Activated naive CD4-positive, alpha-beta T cell treated with anti-CD3 and anti-CD28 coated beads, Interleukin-2, amount 50 U/mL, for 24 hours (primary cell): ENCODE measurements around the gene GAB2.

Experiments used
- H3K27ac Mint-ChIP-seq: one replicate; pipeline ENCODE4 v1.8.0; 2021; ENCODE audit warnings: mild to moderate bottlenecking, mixed read lengths
- H3K27me3 Mint-ChIP-seq: one replicate; pipeline ENCODE4 v1.8.0; 2021; ENCODE audit warnings: mixed read lengths
- H3K36me3 Mint-ChIP-seq: one replicate; pipeline ENCODE4 v1.8.0; 2021; ENCODE audit warnings: mixed read lengths
- H3K4me1 Mint-ChIP-seq: one replicate; pipeline ENCODE4 v1.8.0; 2021; ENCODE audit warnings: mixed read lengths
- H3K4me3 Mint-ChIP-seq: one replicate; pipeline ENCODE4 v1.8.0; 2021; ENCODE audit warnings: mild to moderate bottlenecking, mixed read lengths
- H3K9me3 Mint-ChIP-seq: one replicate; pipeline ENCODE4 v1.8.0; 2021; ENCODE audit warnings: mixed read lengths

The GAB2 gene

DNA sequence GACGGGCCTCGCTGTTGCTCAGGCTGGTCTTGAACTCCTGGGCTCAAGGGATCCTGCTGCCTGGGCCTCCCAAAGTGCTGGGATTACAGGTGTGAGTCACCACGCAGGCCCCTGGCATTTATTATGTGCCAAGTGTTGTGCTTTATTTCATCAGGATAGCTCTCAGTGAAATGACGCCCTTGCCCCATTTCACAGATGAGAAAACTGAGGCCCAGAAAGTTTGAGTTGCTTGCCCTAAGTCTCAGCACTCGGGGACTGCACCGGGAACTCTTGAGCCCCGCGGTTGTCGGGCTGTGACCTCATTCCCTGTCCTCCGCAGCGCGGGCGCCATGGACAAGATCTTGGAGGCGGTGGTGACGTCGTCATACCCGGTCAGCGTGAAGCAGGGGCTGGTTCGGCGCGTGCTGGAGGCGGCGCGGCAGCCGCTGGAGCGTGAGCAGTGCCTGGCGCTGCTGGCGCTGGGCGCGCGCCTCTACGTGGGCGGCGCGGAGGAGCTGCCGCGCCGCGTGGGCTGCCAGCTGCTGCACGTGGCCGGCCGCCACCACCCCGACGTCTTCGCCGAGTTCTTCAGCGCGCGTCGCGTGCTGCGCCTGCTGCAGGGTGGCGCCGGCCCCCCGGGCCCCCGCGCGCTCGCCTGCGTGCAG is 221.6 kb downstream of the GAB2 start:
- H3K36me3 Mint-ChIP-seq = peaks cover 3% of the 10 kb centered on the region
- H3K4me1 Mint-ChIP-seq = peaks cover 57% of the 10 kb centered on the region
- H3K9me3 Mint-ChIP-seq = no peaks in the 10 kb centered on the region
- H3K27ac Mint-ChIP-seq = no peak overlapping the region
- no peak overlapping the region for H3K4me3 Mint-ChIP-seq
- no peaks in the 10 kb centered on the region for H3K27me3 Mint-ChIP-seq

DNA sequence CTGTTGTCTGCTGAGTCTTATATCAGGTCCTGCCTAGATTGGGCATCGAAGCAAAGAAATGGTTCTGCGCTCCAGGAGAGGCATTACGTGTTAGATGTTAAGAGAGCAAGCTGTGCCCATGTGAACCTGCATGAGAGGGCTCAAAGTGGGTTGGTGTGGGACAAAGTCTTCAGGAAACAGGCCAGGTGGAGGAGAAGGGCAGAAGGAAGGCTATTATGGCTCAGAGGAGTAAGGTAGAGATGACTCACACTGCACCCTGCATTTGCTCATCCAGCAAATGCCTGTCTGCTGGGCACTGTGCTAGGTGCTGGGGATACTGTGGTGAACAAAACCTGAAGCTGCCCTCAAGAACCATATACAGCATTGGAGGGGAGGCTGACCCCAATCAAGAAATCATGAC is 223.1 kb downstream of the GAB2 start:
- Mint-ChIP-seq H3K4me1 (peaks cover 62% of the 10 kb centered on the region), H3K9me3 (no peaks in the 10 kb centered on the region), H3K27ac (no peak overlapping the region), H3K27me3 (no peaks in the 10 kb centered on the region), H3K4me3 (no peak overlapping the region), H3K36me3 (peaks cover 3% of the 10 kb centered on the region)

DNA sequence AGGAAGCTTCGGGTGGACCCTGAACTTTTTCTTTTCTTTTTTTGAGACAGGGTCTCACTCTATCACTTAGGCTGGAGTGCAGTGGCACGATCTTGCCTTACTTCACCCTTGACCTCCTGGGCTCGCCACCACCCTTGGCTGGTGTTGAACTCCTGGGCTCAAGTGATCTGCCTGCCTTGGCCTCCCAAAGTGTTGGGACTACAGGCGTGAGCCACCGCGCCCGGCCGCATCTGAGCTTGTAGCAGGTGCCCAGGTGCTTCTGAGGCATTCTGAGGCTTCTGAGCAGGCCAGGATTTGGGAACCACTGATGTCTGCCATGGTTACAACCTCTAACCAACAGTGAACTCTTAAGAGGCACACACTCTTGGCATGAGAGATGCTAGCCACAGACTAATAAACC is 223.8 kb downstream of the GAB2 start:
- Mint-ChIP-seq H3K9me3 (no peaks in the 10 kb centered on the region), H3K27ac (no peak overlapping the region), H3K27me3 (no peaks in the 10 kb centered on the region), H3K4me1 (peaks cover 62% of the 10 kb centered on the region), H3K36me3 (peaks cover 3% of the 10 kb centered on the region), H3K4me3 (no peak overlapping the region)

DNA sequence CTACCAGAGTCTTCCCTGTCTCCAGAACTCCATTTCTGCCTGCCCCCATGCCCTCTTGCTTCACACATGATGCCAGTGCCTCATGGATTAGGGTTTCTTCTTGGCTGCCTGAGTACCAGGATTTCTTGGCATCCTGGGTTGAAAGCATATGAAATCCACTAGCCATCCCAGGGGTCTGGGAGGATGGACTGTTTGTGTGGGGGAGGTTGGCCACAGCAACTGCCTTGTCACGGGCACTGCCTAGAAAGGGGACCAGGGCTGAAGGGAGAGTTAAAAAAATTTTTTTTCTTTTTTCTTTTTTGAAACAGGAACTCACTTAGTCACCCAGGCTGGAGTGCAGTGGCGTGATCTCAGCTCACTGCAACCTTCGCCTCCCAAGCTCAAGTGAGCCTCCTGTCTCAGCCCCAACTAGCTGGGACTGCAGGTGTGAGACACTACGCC is 224.7 kb downstream of the GAB2 start:
- Mint-ChIP-seq H3K27me3 (no peaks in the 10 kb centered on the region), H3K9me3 (no peaks in the 10 kb centered on the region), H3K36me3 (peaks cover 3% of the 10 kb centered on the region), H3K27ac (no peak overlapping the region), H3K4me1 (peaks cover 59% of the 10 kb centered on the region), H3K4me3 (no peak overlapping the region)

DNA sequence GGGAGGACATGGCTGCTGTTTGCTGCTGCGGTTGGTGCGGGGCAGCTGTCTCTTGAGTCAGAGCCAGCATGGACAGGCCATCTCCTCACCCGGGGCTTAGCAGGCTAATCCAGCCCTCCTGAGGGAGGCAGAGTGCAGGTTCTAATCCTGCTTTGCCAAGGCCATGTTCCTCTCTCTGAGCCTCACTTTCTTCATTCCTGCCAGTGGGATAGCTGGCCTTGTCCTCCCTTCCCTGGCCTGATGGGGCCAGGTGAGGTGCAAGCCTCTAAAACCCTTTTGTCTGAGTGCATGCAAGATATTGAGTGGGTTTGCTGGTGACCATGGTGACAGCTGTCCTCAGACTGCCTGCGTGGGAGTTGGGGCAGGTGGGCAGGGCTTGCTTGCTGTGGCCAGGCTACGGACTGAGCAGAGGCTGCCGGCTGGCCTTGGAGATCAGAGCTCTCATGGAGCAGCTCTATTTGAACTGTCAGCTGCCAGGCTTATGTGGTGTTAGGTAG is 225.3 kb downstream of the GAB2 start:
- peaks cover 63% of the 10 kb centered on the region for H3K4me1 Mint-ChIP-seq
- H3K4me3 Mint-ChIP-seq = no peak overlapping the region
- H3K36me3 Mint-ChIP-seq = peaks cover 2% of the 10 kb centered on the region
- H3K9me3 Mint-ChIP-seq = no peaks in the 10 kb centered on the region
- H3K27me3 Mint-ChIP-seq = no peaks in the 10 kb centered on the region
- H3K27ac Mint-ChIP-seq = no peak overlapping the region

DNA sequence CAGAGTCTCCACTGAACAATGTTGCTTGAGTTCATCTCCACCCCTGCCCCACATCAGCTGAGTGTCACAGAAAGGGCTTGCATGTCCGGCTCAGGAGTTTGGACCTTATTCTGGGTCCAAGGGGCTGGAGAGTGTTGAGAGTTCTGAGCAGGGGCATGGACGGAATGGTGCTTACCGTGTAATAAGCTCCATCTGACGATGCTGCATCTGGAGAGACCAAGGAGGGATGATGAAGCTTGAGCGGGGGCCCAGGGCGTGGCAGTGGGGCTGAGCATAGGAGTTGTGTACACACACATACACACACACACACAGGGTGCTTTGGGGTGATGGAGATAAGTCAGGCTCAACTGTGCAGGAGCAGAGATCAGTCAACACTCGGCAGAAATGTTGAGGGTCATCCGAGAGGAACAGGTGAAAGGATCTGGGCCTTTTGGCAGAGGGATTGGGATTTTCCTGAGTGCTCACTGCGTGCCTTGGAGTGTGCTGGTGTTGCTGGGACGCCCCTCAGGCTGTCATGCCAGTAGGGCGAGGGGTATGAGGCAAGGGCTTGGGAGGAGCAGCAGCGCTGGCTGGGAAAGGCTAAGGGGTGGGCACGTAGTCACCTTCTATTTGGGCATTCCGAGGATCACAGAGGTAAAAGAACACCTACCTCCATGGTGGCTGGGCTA is 226.6 kb downstream of the GAB2 start:
- H3K4me1 Mint-ChIP-seq = peaks cover 74% of the 10 kb centered on the region
- H3K9me3 Mint-ChIP-seq = no peaks in the 10 kb centered on the region
- H3K27ac Mint-ChIP-seq = no peak overlapping the region
- no peak overlapping the region for H3K4me3 Mint-ChIP-seq
- H3K36me3 Mint-ChIP-seq = no peaks in the 10 kb centered on the region
- no peaks in the 10 kb centered on the region for H3K27me3 Mint-ChIP-seq

DNA sequence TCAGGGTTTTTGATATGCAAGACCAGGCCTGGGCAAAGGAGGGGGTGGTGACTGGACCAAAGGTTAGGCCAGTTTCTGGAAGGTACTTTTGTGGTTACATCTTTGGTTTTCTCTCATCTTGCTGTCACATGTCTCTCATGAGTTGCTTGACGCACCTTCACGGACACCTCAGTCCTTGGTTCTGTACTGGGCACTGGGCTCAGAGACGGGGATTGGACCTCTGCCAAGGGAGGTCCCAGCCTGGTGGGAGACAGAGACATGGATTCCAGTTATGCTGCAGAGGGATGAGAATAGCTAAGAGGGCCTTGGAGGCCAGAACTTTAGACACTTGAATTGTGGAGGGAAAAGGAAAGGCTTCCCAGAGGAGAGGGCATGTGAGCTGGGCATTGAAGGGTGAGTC is 227.2 kb downstream of the GAB2 start:
- peaks cover 77% of the 10 kb centered on the region for H3K4me1 Mint-ChIP-seq
- H3K27me3 Mint-ChIP-seq = no peaks in the 10 kb centered on the region
- H3K9me3 Mint-ChIP-seq = no peaks in the 10 kb centered on the region
- H3K4me3 Mint-ChIP-seq = peak overlapping the region; percentile 26
- no peaks in the 10 kb centered on the region for H3K36me3 Mint-ChIP-seq
- H3K27ac Mint-ChIP-seq = peak overlapping the region; percentile 32

DNA sequence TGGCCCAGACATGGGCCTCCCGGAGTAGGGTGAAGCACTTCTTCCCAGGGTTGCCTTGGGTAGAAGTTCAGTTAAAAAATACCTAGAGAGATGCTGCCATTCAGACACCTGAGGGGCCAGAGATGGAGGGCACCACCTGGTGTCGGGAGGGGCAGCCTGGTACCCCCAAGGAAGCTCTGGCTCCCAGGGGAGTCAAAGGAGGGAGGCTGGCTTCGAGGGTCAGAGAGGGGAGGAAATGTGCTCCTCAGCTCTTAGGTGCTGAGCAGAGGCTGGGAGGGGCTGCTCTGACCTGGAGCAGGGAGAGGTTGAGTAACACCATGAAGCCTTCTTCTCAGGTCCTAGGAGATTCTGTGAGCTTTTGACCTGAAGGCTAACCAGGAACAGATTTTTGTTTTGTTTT is 227.8 kb downstream of the GAB2 start:
- H3K27ac Mint-ChIP-seq = peak overlapping the region; percentile 69
- peaks cover 72% of the 10 kb centered on the region for H3K4me1 Mint-ChIP-seq
- no peaks in the 10 kb centered on the region for H3K9me3 Mint-ChIP-seq
- no peaks in the 10 kb centered on the region for H3K36me3 Mint-ChIP-seq
- H3K4me3 Mint-ChIP-seq = peak overlapping the region; percentile 99
- H3K27me3 Mint-ChIP-seq = no peaks in the 10 kb centered on the region

DNA sequence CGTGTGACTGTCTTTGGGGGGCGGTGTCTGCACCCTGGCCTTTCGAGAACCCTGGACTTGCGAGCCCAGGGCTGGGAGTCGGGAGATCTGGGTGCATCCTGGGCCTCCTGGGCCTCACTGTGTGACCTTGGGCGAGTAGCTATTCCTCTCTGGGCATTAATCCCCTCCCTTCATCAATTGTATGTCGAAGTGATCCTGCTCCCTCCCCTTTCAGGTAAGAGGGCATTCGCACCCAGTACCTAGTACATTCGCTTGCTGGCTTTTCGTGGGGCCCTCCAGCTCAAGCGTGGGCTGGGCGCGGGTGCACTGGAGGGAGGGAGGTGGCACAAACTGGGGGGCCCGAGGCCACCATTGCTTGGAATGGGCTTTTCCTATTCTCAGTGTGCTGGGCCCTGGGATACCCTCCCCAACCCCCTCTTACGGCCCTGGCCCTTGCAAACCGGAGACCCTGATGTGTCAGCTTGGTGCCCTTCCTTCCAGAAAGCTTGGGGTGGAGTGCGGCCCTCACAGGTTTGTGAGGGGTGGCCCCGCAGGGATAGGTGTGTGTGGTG is 228.4 kb downstream of the GAB2 start:
- H3K4me1 Mint-ChIP-seq = peaks cover 66% of the 10 kb centered on the region

DNA sequence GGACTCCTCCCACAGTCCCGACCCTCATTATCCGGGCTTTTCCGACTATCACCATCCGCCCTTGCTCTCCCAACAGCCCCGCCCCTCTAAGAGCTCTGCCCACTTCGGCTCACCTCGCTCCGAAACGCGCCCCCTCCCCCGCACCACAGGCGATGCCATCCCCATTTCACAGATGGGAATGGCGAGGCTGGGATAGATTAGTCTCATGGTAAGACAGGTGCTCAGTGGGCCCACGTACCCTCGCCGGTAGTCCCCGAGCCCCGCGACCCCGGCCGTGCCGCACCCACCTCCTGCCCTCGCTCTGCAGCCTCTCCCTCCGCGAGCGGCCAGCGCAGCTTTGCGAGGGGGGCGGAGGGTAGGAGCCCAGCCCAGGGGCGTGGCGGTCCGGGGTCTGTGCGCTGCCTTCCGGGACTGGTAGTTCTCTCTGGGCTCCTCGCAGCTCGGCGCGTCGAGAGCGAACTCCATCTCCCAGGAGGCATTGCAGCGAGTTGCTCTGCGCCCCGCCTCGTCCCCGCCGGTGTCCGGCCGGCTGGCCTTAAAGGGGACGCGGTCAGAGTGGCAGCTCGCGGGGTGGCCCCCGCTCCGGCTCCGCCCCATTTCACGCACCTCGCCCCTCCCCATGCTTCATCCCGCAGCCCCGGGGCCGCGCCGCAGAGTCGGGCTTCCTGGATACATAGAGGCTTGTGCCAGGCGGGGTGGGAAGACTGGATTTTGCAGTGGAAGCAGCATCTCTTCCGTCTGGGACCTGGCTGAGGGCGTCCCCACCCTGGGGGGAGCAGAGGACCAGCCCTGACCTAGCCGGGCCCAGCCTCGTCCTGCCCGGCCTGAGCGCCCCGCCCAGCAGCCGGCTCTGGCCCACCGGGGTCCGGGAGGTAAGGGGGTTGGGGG is 229.1 kb downstream of the GAB2 start, which contains the start of the genes KCTD21 and USP35:
TSS of gene KCTD21 (minus strand) at position 341 of the 888 bp plus-strand sequence. CDS start 14,072 bp downstream, outside the sequence.
TSS of gene USP35 (plus strand) at position 634 of the 888 bp plus-strand sequence. CDS start 7,327 bp downstream, outside the sequence.
- Mint-ChIP-seq H3K36me3 (no peaks in the 10 kb centered on the region), H3K9me3 (no peaks in the 10 kb centered on the region), H3K4me3 (peak within 1 kb of the TSS; percentile 99), H3K27me3 (no peaks in the 10 kb centered on the region), H3K27ac (peak within 1 kb of the TSS; percentile 98), H3K4me1 (peaks cover 59% of the 10 kb centered on the region)

More for the DNA sequence above, 228.4 kb downstream of the GAB2 start:
- no peaks in the 10 kb centered on the region for H3K27me3 Mint-ChIP-seq
- peak overlapping the region; percentile 23 for H3K27ac Mint-ChIP-seq
- H3K36me3 Mint-ChIP-seq = no peaks in the 10 kb centered on the region
- no peaks in the 10 kb centered on the region for H3K9me3 Mint-ChIP-seq
- peak overlapping the region; percentile 99 for H3K4me3 Mint-ChIP-seq

DNA sequence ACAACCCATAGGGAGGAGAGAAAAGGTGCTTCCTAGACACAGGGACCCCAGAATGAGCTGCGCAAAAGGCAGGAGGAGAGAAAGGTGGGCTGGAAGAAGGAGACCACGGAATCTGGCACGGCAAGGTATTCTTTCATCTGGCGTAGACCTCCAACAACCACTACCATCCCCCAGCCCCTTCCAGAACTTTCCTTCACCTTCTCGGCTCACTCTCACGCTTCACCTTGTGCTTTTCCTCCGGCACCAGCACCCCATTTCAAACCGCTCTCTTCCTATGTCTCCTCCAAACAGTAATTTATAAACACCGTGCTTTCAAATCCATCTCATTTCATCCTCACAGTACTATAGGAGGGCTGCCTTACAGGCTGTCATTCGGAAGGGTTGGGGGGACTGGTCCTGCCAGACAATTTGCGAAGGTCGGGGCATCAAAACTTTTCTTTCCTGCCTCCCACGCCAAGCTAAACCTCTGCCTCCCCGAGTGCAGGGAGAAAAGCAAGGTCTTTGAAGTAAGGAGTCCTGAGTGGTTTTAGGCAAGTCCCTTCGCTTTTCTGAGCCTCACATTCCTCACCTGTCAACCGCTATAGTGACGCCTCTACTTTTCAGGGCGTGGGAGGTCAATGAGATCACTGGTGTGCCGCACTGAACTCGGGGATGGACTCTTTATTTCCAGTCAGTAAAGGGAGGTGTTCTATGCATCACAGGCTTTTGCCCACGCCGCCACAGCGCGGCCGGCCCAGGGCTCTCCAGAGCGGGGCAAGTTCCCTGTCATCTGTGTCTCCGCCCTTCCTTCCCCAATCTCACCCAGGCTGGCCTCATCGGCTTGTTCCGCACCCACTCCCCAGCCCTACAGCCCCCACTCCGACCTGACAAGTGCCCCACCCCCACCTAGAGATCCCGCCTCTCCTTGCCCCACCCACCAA is 230.0 kb downstream of the GAB2 start:
- Mint-ChIP-seq H3K9me3 (no peaks in the 10 kb centered on the region), H3K4me1 (peaks cover 49% of the 10 kb centered on the region), H3K27ac (peak overlapping the region; percentile 98), H3K36me3 (peaks cover 4% of the 10 kb centered on the region), H3K27me3 (no peaks in the 10 kb centered on the region), H3K4me3 (peak overlapping the region; percentile 99)

DNA sequence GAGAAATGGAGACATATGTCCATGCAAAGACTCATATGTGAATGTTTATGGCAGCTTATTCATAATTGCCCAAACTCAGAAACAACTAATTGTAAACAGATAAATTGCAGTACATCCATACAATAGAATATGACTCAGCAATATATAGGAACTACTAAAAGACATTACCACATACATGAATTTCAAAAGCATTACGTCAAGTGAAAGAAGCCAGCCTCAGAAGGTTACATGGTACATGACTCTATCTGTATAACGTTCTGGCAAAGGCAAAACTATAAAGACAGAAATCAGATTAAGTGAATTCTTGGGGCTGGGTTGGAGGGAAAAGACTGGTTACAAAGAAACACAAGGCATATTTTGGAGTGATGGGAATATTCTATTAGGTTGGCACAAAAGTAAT is 236.4 kb downstream of the GAB2 start:
- peaks cover 13% of the 10 kb centered on the region for H3K36me3 Mint-ChIP-seq

DNA sequence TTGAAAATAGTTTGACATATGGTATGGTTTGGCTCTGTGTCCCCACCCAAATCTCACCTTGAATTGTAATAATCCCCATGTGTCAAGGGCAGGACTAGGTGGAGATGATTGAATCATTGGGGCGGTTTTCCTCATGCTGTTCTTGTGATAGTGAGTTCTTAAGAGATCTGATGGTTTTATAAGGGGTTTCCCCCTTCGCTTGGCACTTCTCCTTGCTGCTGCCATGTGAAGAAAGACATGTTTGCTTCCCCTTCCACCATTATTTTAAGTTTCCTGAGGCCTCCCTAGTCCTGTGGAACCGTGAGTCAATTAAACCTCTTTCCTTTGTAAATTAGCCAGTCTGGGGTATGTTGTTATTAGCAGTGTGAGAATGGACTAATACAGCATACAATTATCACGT is 236.9 kb downstream of the GAB2 start:
- no peak overlapping the region for H3K27ac Mint-ChIP-seq
- no peak overlapping the region for H3K4me3 Mint-ChIP-seq
- H3K36me3 Mint-ChIP-seq = peaks cover 15% of the 10 kb centered on the region
- H3K27me3 Mint-ChIP-seq = no peaks in the 10 kb centered on the region
- H3K4me1 Mint-ChIP-seq = peaks cover 14% of the 10 kb centered on the region
- H3K9me3 Mint-ChIP-seq = no peaks in the 10 kb centered on the region

More for the DNA sequence above, 236.4 kb downstream of the GAB2 start:
- Mint-ChIP-seq H3K9me3 (no peaks in the 10 kb centered on the region), H3K4me1 (peaks cover 19% of the 10 kb centered on the region), H3K27ac (no peak overlapping the region), H3K27me3 (no peaks in the 10 kb centered on the region), H3K4me3 (no peak overlapping the region)

DNA sequence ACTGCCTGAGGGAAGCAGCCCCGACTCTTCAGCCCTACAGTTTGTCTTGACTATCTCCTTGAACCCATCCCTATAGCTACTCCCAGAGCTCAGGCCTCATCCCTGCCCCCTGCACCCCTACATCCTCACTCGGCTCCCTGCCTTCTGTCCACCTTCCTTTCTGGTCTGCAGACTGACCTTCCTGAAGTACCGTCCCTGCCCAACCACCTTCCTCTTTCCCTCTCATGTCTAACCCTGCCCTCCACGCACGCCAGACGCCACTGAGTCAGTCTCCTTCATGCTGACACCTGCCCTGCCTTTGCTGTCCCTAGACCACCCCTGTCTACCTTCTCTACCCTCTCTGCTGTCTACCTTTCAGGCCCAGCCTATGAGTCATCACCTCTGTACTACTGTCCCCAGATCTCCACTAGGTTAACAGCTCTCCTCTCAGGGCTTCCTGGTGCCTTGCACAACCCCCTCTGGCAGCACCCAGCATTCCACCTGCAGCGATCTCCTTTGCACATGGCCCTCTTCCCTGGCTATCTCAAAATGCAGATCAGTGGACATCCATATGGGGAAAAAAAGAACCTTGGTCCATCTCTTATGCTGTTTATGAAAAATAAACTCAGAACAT is 238.1 kb downstream of the GAB2 start:
- Mint-ChIP-seq H3K27ac (no peak overlapping the region), H3K4me3 (no peak overlapping the region), H3K9me3 (no peaks in the 10 kb centered on the region), H3K27me3 (no peaks in the 10 kb centered on the region), H3K36me3 (peaks cover 15% of the 10 kb centered on the region), H3K4me1 (peaks cover 14% of the 10 kb centered on the region)
